Sigmoid colon (tissue), 7 donors: ENCODE measurements around the gene HIGD1A. TPM values are rescaled to one million over a fixed set of nuclear protein-coding genes. Genes with fewer than 3 reads are reported as not detected.
A peak's percentile ranks its signal among the peaks of the same experiment; 100 is the strongest.

ENCODE experiments used
- DNase-seq: peaks from one replicate; pipeline ENCODE4 v3.0.0-alpha.2; 2019
- H3K27ac ChIP-seq, 4 donors: fragments of 200-600 bp; sonication (generic); one replicate each; pipeline ENCODE4 v1.5.1; 2016 to 2019; ENCODE audit warnings: mild to moderate bottlenecking in 1 of 4
- H3K27me3 ChIP-seq, 3 donors: fragments of 200-600 bp; sonication (generic); one replicate each; pipeline ENCODE4 v1.5.1; 2019; ENCODE audit warnings: mild to moderate bottlenecking in 1 of 3
- H3K36me3 ChIP-seq, 4 donors: fragments of 200-600 bp; sonication (generic); one replicate each; pipeline ENCODE4 v1.5.1; 2016 to 2019
- H3K4me1 ChIP-seq, 4 donors: fragments of 200-600 bp; sonication (generic); one replicate each; pipeline ENCODE4 v1.5.1; 2017 to 2019
- H3K4me3 ChIP-seq, 4 donors: fragments of 200-600 bp; sonication (generic); one replicate each; pipeline ENCODE4 v1.5.1; 2017 to 2019; ENCODE audit warnings: mild to moderate bottlenecking in 2 of 4, moderate library complexity in 1 of 4
- H3K9me3 ChIP-seq, 4 donors: fragments of 200-600 bp in 3 of 4; sonication (generic) in 3 of 4; one replicate each; pipeline versions ENCODE4 v1.5.1 to v1.6.1; 2013 to 2019
- CTCF ChIP-seq, 4 experiments: fragments of 450-650 bp in 3 of 4; fragments of 200-600 bp in 1 of 4; IDR thresholded peaks; one replicate each; pipeline ENCODE4 v1.5.1; 2016 to 2019; ENCODE audit warnings: antibody characterized with exemption in 4 of 4, mild to moderate bottlenecking in 3 of 4, moderate library complexity in 2 of 4
- EP300 ChIP-seq, 4 donors: sonication (generic); formaldehyde crosslinking; IDR thresholded peaks; one replicate each; pipeline ENCODE4 v1.6.1; 2017; ENCODE audit warnings: antibody characterized with exemption in 4 of 4
- POLR2A ChIP-seq, 2 donors: fragments of 450-650 bp; IDR thresholded peaks; one replicate each; pipeline ENCODE4 v1.6.1; 2016; ENCODE audit warnings: antibody characterized with exemption in 2 of 2, mild to moderate bottlenecking in 2 of 2, moderate library complexity in 2 of 2
- POLR2AphosphoS5 ChIP-seq, 4 donors: sonication (generic); formaldehyde crosslinking; IDR thresholded peaks; one replicate each; pipeline ENCODE4 v1.6.1; 2017; ENCODE audit warnings: antibody characterized with exemption in 4 of 4
- WGBS, 2 donors: extraction: QIAGEN DNeasy Blood & Tissue Kit; methylation state at CpG; one replicate each; pipeline ENCODE4 v1.1.7; 2013; 5-methylcytosine and 5-hydroxymethylcytosine counted together
- intact Hi-C: fragments of 100-400 bp; cut with DNase I; formaldehyde crosslinking; loops from one replicate; pipeline ENCODE4 v1.15.1; 2023
- polyA plus RNA-seq, 3 donors: library from polyadenylated mRNA; stranded (reverse); fragments of 200-250 nt; gene quantifications; one replicate each; pipeline ENCODE4 v1.2.3, GENCODE V29; 2013
- total RNA-seq, 4 donors: library from RNA; depleted of rRNA; stranded (reverse); fragments of >200 nt; gene quantifications; one replicate each; pipeline ENCODE4 v1.1.0, GENCODE V29; 2016
- donor health status: healthy with polysubstance abuse.
- donor health status: Bipolar disorder and iron deficiency.
- donor health status: healthy.

Gene HIGD1A
- total and polyA plus RNA-seq, 7 donors, result 127 to 1,597 (median 272) TPM

- Histone ChIP-seq H3K4me1 (peaks cover 0 to 14% (median 2%) of the 10 kb centered on the region in 4 donors), H3K36me3 (no peaks in the 10 kb centered on the region), H3K27ac (no peak overlapping the region), H3K4me3 (no peak overlapping the region), H3K9me3 (no peaks in the 10 kb centered on the region), H3K27me3 (no peaks in the 10 kb centered on the region)
- no peak for DNase-seq
- intact Hi-C loops, result no loop called here
- no peak for TF ChIP-seq EP300 (IDR thresholded peaks at IDR 0.05)
- no peak for TF ChIP-seq POLR2A (IDR thresholded peaks at IDR 0.05)
- TF ChIP-seq POLR2AphosphoS5 (IDR thresholded peaks at IDR 0.05), result no peak
- TF ChIP-seq CTCF (IDR thresholded peaks at IDR 0.05), result no peak
- WGBS, 2 donors, result 64 to 80% methylated on average over 2 of the region's 2 CpGs
Observed at GRCh38 chr3:42763021-42763420, 41.3 kb downstream of the HIGD1A start.

- Histone ChIP-seq H3K36me3 (no peaks in the 10 kb centered on the region), H3K4me1 (peaks cover 0 to 14% (median 2%) of the 10 kb centered on the region in 4 donors), H3K27ac (peak overlapping the region; percentile 2 to 17 (median 6)), H3K27me3 (no peaks in the 10 kb centered on the region), H3K4me3 (no peak overlapping the region), H3K9me3 (no peaks in the 10 kb centered on the region)
- intact Hi-C loops, result no loop called here
- DNase-seq, result no peak
- TF ChIP-seq POLR2A (IDR thresholded peaks at IDR 0.05) (no peak), CTCF (IDR thresholded peaks at IDR 0.05) (no peak), EP300 (IDR thresholded peaks at IDR 0.05) (no peak), POLR2AphosphoS5 (IDR thresholded peaks at IDR 0.05) (no peak)
- WGBS, 2 donors, result 63 to 75% methylated on average over 6 of the region's 6 CpGs
Observed at GRCh38 chr3:42762046-42762724, 42.1 kb downstream of the HIGD1A start.

- H3K36me3 ChIP-seq, result no peaks in the 10 kb centered on the region
- H3K4me3 ChIP-seq, result no peak overlapping the region
- DNase-seq, result no peak
- H3K4me1 ChIP-seq, result peaks cover 0 to 19% (median 5%) of the 10 kb centered on the region in 4 donors
- no peak overlapping the region for H3K27ac ChIP-seq
- no peaks in the 10 kb centered on the region for H3K9me3 ChIP-seq
- TF ChIP-seq EP300 (IDR thresholded peaks at IDR 0.05) (no peak), CTCF (IDR thresholded peaks at IDR 0.05) (no peak), POLR2A (IDR thresholded peaks at IDR 0.05) (no peak), POLR2AphosphoS5 (IDR thresholded peaks at IDR 0.05) (no peak)
- intact Hi-C loops, result no loop called here
- 82 to 90% methylated on average over 11 of the region's 11 CpGs for WGBS, 2 donors
- no peaks in the 10 kb centered on the region for H3K27me3 ChIP-seq
Observed at GRCh38 chr3:42758126-42758525, 46.2 kb downstream of the HIGD1A start.

GRCh38 chr3:42756681-42757213 lies 47.5 kb downstream of the HIGD1A start:
- Histone ChIP-seq H3K27me3 (no peaks in the 10 kb centered on the region), H3K36me3 (no peaks in the 10 kb centered on the region), H3K4me1 (peaks cover 0 to 11% (median 3%) of the 10 kb centered on the region in 4 donors), H3K9me3 (no peaks in the 10 kb centered on the region), H3K27ac (no peak overlapping the region), H3K4me3 (no peak overlapping the region)
- WGBS, 2 donors, result 93 to 96% methylated on average over 6 of the region's 6 CpGs
- TF ChIP-seq CTCF (IDR thresholded peaks at IDR 0.05) (no peak), EP300 (IDR thresholded peaks at IDR 0.05) (no peak), POLR2AphosphoS5 (IDR thresholded peaks at IDR 0.05) (no peak), POLR2A (IDR thresholded peaks at IDR 0.05) (no peak)
- DNase-seq, result no peak
- intact Hi-C loops, result no loop called here
